ENCODE measurements around the gene TMEM100.

TMEM100 gene, protein sequence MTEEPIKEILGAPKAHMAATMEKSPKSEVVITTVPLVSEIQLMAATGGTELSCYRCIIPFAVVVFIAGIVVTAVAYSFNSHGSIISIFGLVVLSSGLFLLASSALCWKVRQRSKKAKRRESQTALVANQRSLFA

DNA sequence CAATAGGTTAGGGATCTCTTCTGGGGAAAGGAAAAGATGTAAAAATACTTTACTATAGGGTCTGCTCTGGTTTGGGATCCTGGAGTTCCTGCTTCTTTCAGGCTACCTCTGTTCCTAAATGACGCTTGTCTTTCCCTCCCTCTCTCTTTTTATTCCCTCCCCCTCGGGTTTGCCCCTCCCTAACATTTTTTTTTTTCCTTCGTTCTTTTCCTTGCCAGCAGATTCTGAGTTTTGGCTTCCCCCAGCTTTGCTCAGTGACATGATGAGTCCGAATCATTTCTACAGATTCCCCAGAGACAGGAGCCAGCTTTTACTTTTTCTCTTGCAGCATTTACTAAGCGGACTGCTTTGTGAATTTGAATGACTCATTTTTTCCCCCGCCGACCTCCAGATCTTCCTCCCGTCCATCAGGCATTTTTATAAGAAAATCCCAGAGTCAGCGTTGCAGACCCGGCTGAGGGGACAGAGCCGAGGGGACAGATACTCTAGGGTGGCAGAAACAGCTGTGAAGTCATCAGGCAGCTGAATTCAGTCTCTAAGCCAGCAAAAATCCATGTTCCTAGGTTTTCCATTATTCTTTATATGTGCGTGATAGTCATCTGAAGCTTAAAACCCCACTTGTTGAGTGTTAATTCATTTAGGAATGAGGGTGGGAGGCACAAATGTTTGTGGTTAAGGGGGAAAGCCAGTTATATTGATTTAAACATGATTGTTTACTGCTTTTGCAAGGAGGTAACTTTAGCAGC, at the start of gene TMEM100:
Gene TMEM100 (minus strand): TSS at position 123 of the 746 bp plus-strand sequence. CDS start 1,794 bp downstream, outside the sequence.
- Histone ChIP-seq H3K27ac (peak within 1 kb of the TSS; percentile 45), H3K9me3 (ENCODE audit: low read depth, low read length) (no peaks in the 10 kb centered on the region), H3K4me3 (peak within 1 kb of the TSS; percentile 67), H3K9ac (ENCODE audit: insufficient read length) (no peak within 1 kb of the TSS), H3K36me3 (ENCODE audit: insufficient read depth, low read length) (peaks cover 8% of the 10 kb centered on the region; the same call in 1 of the 2 replicates)
- no peak for DNase-seq (ENCODE audit: low read depth, low spot score)
- no peak for TF ChIP-seq FOXP2 (optimal IDR thresholded peaks at IDR 0.05; ENCODE audit: control extremely low read depth, extremely low read length, insufficient read depth)

DNA sequence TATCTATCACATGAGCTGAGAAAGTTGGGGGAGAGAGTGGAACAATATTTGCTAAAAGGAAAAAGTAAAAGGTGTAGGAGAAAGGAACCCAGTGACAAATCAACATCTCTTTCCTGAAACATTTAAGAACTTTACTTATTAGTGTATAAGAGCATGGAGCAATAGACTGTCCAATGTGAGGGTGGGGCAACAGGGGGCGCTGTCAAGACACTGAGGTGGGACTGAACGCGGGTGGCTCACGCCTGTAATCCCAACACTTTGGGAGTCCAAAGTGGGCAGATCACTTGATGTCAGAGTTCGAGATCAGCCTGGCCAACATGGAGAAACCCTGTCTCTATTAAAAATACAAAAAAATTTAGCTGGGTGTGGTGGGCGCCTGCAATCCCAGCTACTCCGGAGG, 49.4 kb upstream of the TMEM100 start:
- H3K9me3 ChIP-seq (ENCODE audit: low read depth, low read length): no peaks in the 10 kb centered on the region
- no peak overlapping the region for H3K9ac ChIP-seq (ENCODE audit: insufficient read length)
- no peak overlapping the region for H3K4me3 ChIP-seq
- TF ChIP-seq POLR2AphosphoS5 (IDR thresholded peaks at IDR 0.05; ENCODE audit: borderline replicate concordance, low read depth, low read length) (no peak), EZH2 (IDR thresholded peaks at IDR 0.05) (no peak), FOXP2 (optimal IDR thresholded peaks at IDR 0.05; ENCODE audit: control extremely low read depth, extremely low read length, insufficient read depth) (no peak)
- no peak overlapping the region for H3K27ac ChIP-seq
- DNase-seq (ENCODE audit: low read depth, low spot score): no peak
- no peaks in the 10 kb centered on the region for H3K36me3 ChIP-seq (ENCODE audit: insufficient read depth, low read length)

DNA sequence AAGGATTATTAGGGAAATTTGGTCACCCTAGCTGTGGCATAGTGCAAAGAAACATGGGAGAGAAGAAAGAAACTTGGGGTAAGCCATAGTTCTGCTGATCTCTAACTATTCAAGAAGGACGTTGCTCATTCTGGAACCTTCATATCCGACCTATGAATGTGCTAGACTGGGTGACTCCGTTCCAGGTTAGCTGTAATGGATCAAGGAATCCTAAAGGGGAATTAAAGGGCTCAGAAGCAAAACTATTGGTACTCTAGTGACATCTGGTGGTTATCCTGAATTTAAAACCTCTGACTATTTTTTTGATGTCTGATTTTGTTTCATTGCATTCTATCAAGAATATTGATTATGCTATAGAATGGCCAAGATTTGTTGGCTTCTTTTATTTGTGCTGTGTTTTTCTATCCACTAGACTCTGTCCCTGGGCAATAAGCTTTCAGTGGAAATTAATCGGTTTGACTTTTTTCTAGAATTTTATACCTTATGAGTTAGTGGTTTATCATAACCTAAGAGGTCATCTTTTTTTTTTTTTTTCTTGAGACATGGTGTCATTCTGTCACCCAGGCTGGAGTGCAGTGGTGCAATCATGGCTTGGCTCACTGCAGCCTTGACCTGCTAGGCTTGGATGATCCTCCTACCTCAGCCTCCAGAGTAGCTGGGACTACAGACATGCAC, 47.7 kb upstream of the TMEM100 start:
- H3K27ac ChIP-seq: peak overlapping the region; percentile 72
- no peaks in the 10 kb centered on the region for H3K9me3 ChIP-seq (ENCODE audit: low read depth, low read length)
- TF ChIP-seq EZH2 (IDR thresholded peaks at IDR 0.05): no peak
- no peak for TF ChIP-seq FOXP2 (optimal IDR thresholded peaks at IDR 0.05; ENCODE audit: control extremely low read depth, extremely low read length, insufficient read depth)
- TF ChIP-seq POLR2AphosphoS5 (IDR thresholded peaks at IDR 0.05; ENCODE audit: borderline replicate concordance, low read depth, low read length): no peak
- no peak overlapping the region for H3K9ac ChIP-seq (ENCODE audit: insufficient read length)
- no peaks in the 10 kb centered on the region for H3K36me3 ChIP-seq (ENCODE audit: insufficient read depth, low read length)
- DNase-seq (ENCODE audit: low read depth, low spot score): peak; percentile 65
- 0 out of 2 replicates have a peak overlapping the region, but pooled peaks have one; percentile 23 for H3K4me3 ChIP-seq

DNA sequence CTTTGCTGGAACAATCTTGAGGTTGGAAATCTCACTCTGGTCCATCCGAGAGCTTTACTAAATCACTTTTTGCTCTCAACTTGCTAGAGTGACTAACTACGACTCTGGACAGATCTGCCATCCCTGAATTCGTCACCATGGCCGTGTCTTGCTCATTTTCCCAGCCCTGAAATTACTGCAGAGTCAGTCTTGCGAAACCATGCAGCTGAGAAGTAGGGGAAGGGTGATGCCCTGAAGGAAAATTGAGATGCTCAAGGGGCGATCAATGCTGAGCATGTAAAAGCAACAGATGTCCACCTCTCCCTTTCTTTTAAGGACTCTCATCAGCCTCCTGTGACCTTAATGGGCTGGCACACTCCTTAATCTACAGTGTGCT, 46.9 kb upstream of the TMEM100 start:
- Histone ChIP-seq H3K9ac (ENCODE audit: insufficient read length) (no peak overlapping the region), H3K36me3 (ENCODE audit: insufficient read depth, low read length) (no peaks in the 10 kb centered on the region), H3K27ac (peak overlapping the region; percentile 72), H3K9me3 (ENCODE audit: low read depth, low read length) (no peaks in the 10 kb centered on the region), H3K4me3 (0 out of 2 replicates have a peak overlapping the region, but pooled peaks have one; percentile 23)
- TF ChIP-seq POLR2AphosphoS5 (IDR thresholded peaks at IDR 0.05; ENCODE audit: borderline replicate concordance, low read depth, low read length): no peak
- TF ChIP-seq EZH2 (IDR thresholded peaks at IDR 0.05): no peak
- TF ChIP-seq FOXP2 (optimal IDR thresholded peaks at IDR 0.05; ENCODE audit: control extremely low read depth, extremely low read length, insufficient read depth): no peak
- no peak for DNase-seq (ENCODE audit: low read depth, low spot score)

DNA sequence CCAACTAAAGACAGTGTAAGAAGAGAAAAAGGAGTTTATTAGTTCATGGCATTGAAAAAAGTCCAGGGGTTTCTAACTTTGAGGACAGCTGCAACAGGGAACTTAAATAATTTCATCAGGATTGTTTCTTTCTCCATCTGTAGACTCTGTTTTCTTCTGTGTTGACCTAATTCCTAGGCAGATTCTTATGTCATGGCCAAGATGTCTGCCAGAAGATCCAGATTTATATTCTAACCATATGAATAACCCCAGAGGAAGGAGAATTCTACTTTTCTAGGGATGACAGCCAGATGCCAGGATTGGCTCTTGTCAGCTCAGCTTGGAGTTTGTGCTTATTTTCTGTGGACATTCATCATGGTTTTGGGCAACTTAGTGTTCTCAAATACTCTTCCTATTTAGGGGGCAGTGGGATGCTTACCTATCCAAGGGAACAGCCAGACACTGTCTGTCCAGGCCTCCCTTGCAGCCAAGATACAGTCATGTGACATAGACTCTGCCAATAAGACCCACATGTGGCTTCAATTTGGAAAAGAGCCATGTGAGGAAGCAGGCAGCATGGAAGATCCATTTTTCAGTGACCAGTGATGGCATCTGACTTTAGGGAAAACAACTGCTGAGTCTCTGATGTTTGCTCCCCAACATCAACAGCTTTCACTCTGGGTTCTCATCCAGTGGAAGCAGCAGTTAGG, 46.4 kb upstream of the TMEM100 start:
- Histone ChIP-seq H3K9ac (ENCODE audit: insufficient read length) (no peak overlapping the region), H3K4me3 (no peak overlapping the region), H3K36me3 (ENCODE audit: insufficient read depth, low read length) (no peaks in the 10 kb centered on the region), H3K9me3 (ENCODE audit: low read depth, low read length) (no peaks in the 10 kb centered on the region), H3K27ac (peak overlapping the region; percentile 72; the same call in 1 of the 2 replicates)
- DNase-seq (ENCODE audit: low read depth, low spot score): no peak
- no peak for TF ChIP-seq FOXP2 (optimal IDR thresholded peaks at IDR 0.05; ENCODE audit: control extremely low read depth, extremely low read length, insufficient read depth)
- TF ChIP-seq EZH2 (IDR thresholded peaks at IDR 0.05): no peak
- no peak for TF ChIP-seq POLR2AphosphoS5 (IDR thresholded peaks at IDR 0.05; ENCODE audit: borderline replicate concordance, low read depth, low read length)

DNA sequence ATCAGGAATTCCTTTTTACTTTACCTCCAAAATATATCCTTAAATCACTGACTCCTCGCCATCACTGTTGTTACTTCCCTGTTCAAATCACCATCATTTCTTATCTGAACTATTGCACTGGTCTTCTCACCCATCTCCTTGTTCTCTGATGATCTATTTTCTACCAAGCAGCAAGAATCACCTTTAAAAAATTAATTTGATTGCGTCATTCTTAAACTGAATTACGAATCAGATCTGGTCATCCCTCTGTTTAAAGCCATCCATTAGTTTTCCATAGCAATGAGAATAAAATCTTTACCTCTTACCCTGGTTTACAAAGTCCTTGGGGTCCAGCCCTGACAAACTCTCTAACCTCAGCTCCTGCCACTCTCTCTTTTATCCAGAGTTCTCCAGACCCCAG, 42.8 kb upstream of the TMEM100 start:
- DNase-seq (ENCODE audit: low read depth, low spot score): no peak
- Histone ChIP-seq H3K9ac (ENCODE audit: insufficient read length) (no peak overlapping the region), H3K36me3 (ENCODE audit: insufficient read depth, low read length) (no peaks in the 10 kb centered on the region), H3K27ac (no peak overlapping the region), H3K4me3 (no peak overlapping the region), H3K9me3 (ENCODE audit: low read depth, low read length) (no peaks in the 10 kb centered on the region)
- TF ChIP-seq FOXP2 (optimal IDR thresholded peaks at IDR 0.05; ENCODE audit: control extremely low read depth, extremely low read length, insufficient read depth): no peak

DNA sequence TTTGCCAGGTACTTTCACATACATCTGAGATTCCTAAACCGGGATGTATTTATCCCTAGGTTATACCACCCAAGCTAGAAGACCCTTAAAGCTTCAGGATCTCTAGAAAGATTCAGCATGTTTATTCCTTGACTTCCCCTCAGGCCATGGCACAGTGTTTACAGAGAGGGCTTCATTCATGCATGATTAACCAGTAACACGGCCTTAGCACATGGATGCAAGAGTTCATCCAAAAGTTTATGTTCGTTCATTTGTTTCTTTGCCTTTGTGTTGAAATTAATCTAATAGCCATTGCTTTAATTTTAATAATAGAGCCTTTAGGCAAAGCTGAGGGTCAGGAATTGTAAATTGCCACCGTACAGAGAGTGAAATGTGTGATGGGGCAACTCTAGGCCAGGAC, 41.9 kb upstream of the TMEM100 start:
- no peak for TF ChIP-seq FOXP2 (optimal IDR thresholded peaks at IDR 0.05; ENCODE audit: control extremely low read depth, extremely low read length, insufficient read depth)
- no peak for TF ChIP-seq POLR2AphosphoS5 (IDR thresholded peaks at IDR 0.05; ENCODE audit: borderline replicate concordance, low read depth, low read length)
- TF ChIP-seq EZH2 (IDR thresholded peaks at IDR 0.05): no peak
- H3K4me3 ChIP-seq: peak overlapping the region; percentile 56
- no peaks in the 10 kb centered on the region for H3K36me3 ChIP-seq (ENCODE audit: insufficient read depth, low read length)
- DNase-seq (ENCODE audit: low read depth, low spot score): no peak
- peak overlapping the region; percentile 95 for H3K27ac ChIP-seq
- no peaks in the 10 kb centered on the region for H3K9me3 ChIP-seq (ENCODE audit: low read depth, low read length)
- H3K9ac ChIP-seq (ENCODE audit: insufficient read length): no peak overlapping the region

DNA sequence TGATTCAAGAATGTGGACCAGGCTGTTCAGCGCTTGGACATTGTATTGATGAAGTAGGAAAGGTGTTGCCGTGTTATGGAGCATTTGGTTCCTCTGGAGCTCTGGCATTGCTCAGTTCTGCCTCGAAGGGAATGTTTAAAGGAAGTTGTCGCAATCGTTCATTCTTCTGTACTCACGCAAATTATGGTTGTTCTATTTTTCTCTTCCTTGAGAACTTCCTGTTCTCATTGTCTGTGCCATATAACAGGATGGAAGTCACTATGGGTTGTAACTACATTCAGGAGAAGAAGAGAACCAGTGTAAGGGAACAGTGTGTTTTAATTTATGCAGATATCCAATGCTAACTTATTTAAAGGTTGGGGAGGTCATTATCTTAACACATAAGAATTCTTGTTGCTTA, 41.2 kb upstream of the TMEM100 start:
- H3K27ac ChIP-seq: peak overlapping the region; percentile 95
- peak; percentile 88 for DNase-seq (ENCODE audit: low read depth, low spot score)
- no peak overlapping the region for H3K9ac ChIP-seq (ENCODE audit: insufficient read length)
- H3K36me3 ChIP-seq (ENCODE audit: insufficient read depth, low read length): no peaks in the 10 kb centered on the region
- peak overlapping the region; percentile 56 for H3K4me3 ChIP-seq
- no peaks in the 10 kb centered on the region for H3K9me3 ChIP-seq (ENCODE audit: low read depth, low read length)
- TF ChIP-seq EZH2 (IDR thresholded peaks at IDR 0.05) (no peak), POLR2AphosphoS5 (IDR thresholded peaks at IDR 0.05; ENCODE audit: borderline replicate concordance, low read depth, low read length) (no peak; the same call in 1 of the 2 replicates), FOXP2 (optimal IDR thresholded peaks at IDR 0.05; ENCODE audit: control extremely low read depth, extremely low read length, insufficient read depth) (no peak)

All from SK-N-MC (cell line).